GOT3 (cell line): ENCODE measurements around the gene ATP13A2.
"Not testable (repeated sequence)": the region's sequence is repeated elsewhere in the genome, so short reads cannot be mapped to it uniquely, and the experiment has no call there.

Source experiments
- DNase-seq: peaks from one replicate; lab custom pipeline; 2025; ENCODE audit warnings: mixed read lengths; lab: John Stamatoyannopoulos, UW

ATP13A2 gene

GRCh38 chr1:16961297-16962133 lies 50.2 kb downstream of the ATP13A2 start:
- DNase-seq: no peak

GRCh38 chr1:16960560-16961296 lies 51.0 kb downstream of the ATP13A2 start:
- peak; percentile 41 for DNase-seq

- DNase-seq: no peak
Measured at GRCh38 chr1:16958475-16958874, 53.3 kb downstream of the ATP13A2 start.

- DNase-seq: no peak
Measured at GRCh38 chr1:16957731-16958130, 54.0 kb downstream of the ATP13A2 start.

GRCh38 chr1:16956775-16957174 lies 55.0 kb downstream of the ATP13A2 start:
- DNase-seq: no peak

- DNase-seq: no peak
Measured at GRCh38 chr1:16955186-16955585, 56.5 kb downstream of the ATP13A2 start.

- no peak for DNase-seq
Measured at GRCh38 chr1:16954579-16954978, 57.1 kb downstream of the ATP13A2 start.

GRCh38 chr1:16952376-16952775 lies 59.4 kb downstream of the ATP13A2 start:
- not testable (repeated sequence) for DNase-seq

GRCh38 chr1:16949026-16949425 lies 62.7 kb downstream of the ATP13A2 start:
- peak; percentile 53 for DNase-seq

- peak; percentile 19 for DNase-seq
Measured at GRCh38 chr1:16948282-16948891, 63.3 kb downstream of the ATP13A2 start.

GRCh38 chr1:16946646-16947045 lies 65.1 kb downstream of the ATP13A2 start:
- DNase-seq: no peak

GRCh38 chr1:16946185-16946584 lies 65.5 kb downstream of the ATP13A2 start:
- DNase-seq: not testable (repeated sequence)

- not testable (repeated sequence) for DNase-seq
Measured at GRCh38 chr1:16945512-16945911, 66.2 kb downstream of the ATP13A2 start.

GRCh38 chr1:16944038-16944437 lies 67.7 kb downstream of the ATP13A2 start:
- no peak for DNase-seq

- DNase-seq: not testable (repeated sequence)
Measured at GRCh38 chr1:16939386-16940180, 72.1 kb downstream of the ATP13A2 start.

GRCh38 chr1:16938351-16939321 lies 73.1 kb downstream of the ATP13A2 start:
- no peak for DNase-seq

- DNase-seq: not testable (repeated sequence)
Measured at GRCh38 chr1:16936580-16936979, 75.1 kb downstream of the ATP13A2 start.
